Neural progenitor cell (in vitro differentiated cells): Measurements from ENCODE around the gene OVOL1.

Source experiments
- EZH2 ChIP-seq: fragments of 200-600 bp; sonication (generic); IDR thresholded peaks from 2 replicates; pipeline ENCODE4 v1.6.1; 2017; ENCODE audit warnings: antibody characterized with exemption, mild to moderate bottlenecking, moderate library complexity
- TF ChIP-seq, protein P1 (sequence below): fragments of 200-600 bp; sonication (generic); IDR thresholded peaks from 2 replicates; pipeline ENCODE4 v1.5.1; 2017; ENCODE audit warnings: antibody characterized with exemption, mild to moderate bottlenecking

DNA sequence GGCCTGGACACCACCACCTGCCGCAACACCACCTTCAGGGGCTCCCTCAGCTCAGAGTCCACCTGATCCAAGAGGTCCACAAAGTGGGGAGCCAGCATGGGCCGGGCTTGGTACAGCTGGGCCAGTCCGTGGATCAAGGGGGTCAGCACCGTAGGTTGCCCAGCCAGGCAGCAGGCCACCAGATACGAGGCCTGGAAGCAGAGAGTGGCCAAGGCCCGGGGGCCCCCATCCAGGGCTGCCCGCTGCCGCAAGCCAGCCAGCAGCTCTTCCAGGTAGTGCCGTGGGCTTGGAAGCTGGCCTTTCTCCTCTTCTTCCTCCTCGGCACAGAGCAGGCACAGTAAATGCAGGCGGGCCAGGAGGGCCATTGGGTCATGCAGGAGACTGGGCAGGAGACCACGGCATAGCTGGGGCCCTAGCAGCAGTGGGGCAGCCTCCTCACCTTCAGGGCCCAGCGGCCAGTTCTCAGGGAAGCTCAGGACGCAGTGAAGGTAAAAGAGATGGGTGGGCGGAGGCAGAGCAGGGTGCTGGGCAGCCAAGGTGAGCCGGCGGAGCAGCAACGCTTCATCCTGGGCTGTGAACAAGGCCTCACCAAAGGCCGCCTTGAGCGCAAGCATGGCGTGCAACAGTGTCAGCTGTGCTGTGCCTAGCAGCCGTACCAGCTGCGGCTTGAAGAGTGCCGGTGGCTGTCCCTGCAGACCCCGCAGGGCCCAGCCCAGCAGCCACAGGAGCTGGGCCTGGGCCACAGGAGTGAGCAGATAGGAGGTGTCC is 7.8 kb upstream of the OVOL1 start:
- TF ChIP-seq, protein P1, sequence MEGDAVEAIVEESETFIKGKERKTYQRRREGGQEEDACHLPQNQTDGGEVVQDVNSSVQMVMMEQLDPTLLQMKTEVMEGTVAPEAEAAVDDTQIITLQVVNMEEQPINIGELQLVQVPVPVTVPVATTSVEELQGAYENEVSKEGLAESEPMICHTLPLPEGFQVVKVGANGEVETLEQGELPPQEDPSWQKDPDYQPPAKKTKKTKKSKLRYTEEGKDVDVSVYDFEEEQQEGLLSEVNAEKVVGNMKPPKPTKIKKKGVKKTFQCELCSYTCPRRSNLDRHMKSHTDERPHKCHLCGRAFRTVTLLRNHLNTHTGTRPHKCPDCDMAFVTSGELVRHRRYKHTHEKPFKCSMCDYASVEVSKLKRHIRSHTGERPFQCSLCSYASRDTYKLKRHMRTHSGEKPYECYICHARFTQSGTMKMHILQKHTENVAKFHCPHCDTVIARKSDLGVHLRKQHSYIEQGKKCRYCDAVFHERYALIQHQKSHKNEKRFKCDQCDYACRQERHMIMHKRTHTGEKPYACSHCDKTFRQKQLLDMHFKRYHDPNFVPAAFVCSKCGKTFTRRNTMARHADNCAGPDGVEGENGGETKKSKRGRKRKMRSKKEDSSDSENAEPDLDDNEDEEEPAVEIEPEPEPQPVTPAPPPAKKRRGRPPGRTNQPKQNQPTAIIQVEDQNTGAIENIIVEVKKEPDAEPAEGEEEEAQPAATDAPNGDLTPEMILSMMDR, result no peak
- no peak for TF ChIP-seq EZH2
